ENCODE measurements around the gene PIGS. TPM values are rescaled to one million over a fixed set of nuclear protein-coding genes. Genes with fewer than 3 reads are reported as not detected.
A peak's percentile ranks its signal among the peaks of the same experiment; 100 is the strongest.

PIGS gene
- total and polyA plus RNA-seq, 9 of the 15 experiments (the other 6 are each of a cell fraction or from before 2014, with no cell fraction given), result 47.5 to 138 (median 57.6) TPM

GRCh38 chr17:28576758-28577465, 5.6 kb upstream of the PIGS start, which contains the start of gene ALDOC (continued):
- no peak for TF ChIP-seq ZNF518B (CRISPR knock-in tag; IDR thresholded peaks at IDR 0.05)
- no peak for TF ChIP-seq SIRT6 (IDR thresholded peaks at IDR 0.05; ENCODE audit: low read depth, low read length)
- peak; percentile 62; the same call in 1 of the 2 replicates for TF ChIP-seq JUND (IDR thresholded peaks at IDR 0.05; ENCODE audit: borderline replicate concordance, low read depth, low read length)
- TF ChIP-seq JUND (tag; IDR thresholded peaks at IDR 0.05; ENCODE audit: borderline replicate concordance, low read depth, low read length), result peak; percentile 65; the same call in 1 of the 3 replicates
- no peak for TF ChIP-seq SNIP1 (IDR thresholded peaks at IDR 0.05; ENCODE audit: low read depth)
- TF ChIP-seq POLR2AphosphoS5 (IDR thresholded peaks at IDR 0.05; ENCODE audit: control insufficient read depth, insufficient read depth, low read depth, low read length), result peak; percentile 65
- TF ChIP-seq SAP30 (IDR thresholded peaks at IDR 0.05; ENCODE audit: borderline replicate concordance, insufficient read depth, low read depth, low read length, poor library complexity, severe bottlenecking), result no peak
- TF ChIP-seq E2F1 (CRISPR knock-in tag; IDR thresholded peaks at IDR 0.05), result no peak
- 0 out of 2 replicates have a peak, but pooled peaks have one; percentile 11 for TF ChIP-seq ATF4 (CRISPR knock-in tag; IDR thresholded peaks at IDR 0.05)
- peak; percentile 90 for TF ChIP-seq TAF1 (IDR thresholded peaks at IDR 0.05; ENCODE audit: control insufficient read depth, extremely low read depth, insufficient read depth, low read length, severe bottlenecking)
- no peak for TF ChIP-seq PHF21A (IDR thresholded peaks at IDR 0.05; ENCODE audit: borderline replicate concordance, low read depth)
- 0 out of 2 replicates have a peak, but pooled peaks have one; percentile 48 for TF ChIP-seq SMAD4 (CRISPR knock-in tag; conservative IDR thresholded peaks at IDR 0.05)
- peak; percentile 24; the same call in 1 of the 2 replicates for TF ChIP-seq ZNF175 (CRISPR knock-in tag; IDR thresholded peaks at IDR 0.05; ENCODE audit: low read depth)
- 0 out of 2 replicates have a peak, but pooled peaks have one; percentile 37 for TF ChIP-seq ZBTB2 (IDR thresholded peaks at IDR 0.05)
- TF ChIP-seq MAZ (CRISPR knock-in tag; conservative IDR thresholded peaks at IDR 0.05 in 1 of 2, IDR thresholded peaks at IDR 0.05 in 1 of 2), result peak; percentile 80 to 94
- TF ChIP-seq NFE2 (IDR thresholded peaks at IDR 0.05; ENCODE audit: low read depth), result peak; percentile 49
- TF ChIP-seq ZNF124 (CRISPR knock-in tag; IDR thresholded peaks at IDR 0.05), result no peak
- no peak for TF ChIP-seq TARDBP (IDR thresholded peaks at IDR 0.05)
- TF ChIP-seq ZNF354B (CRISPR knock-in tag; IDR thresholded peaks at IDR 0.05), result no peak
- TF ChIP-seq CREB1 (IDR thresholded peaks at IDR 0.05), result peak; percentile 81
- TF ChIP-seq CREB1 (CRISPR knock-in tag; IDR thresholded peaks at IDR 0.05), result peak; percentile 62; the same call in 1 of the 2 replicates
